Transverse colon (tissue), 4 donors: Measurements from ENCODE around the gene ALPK3. TPM values are rescaled to one million over a fixed set of nuclear protein-coding genes. Genes with fewer than 3 reads are reported as not detected.

Experiments used
- DNase-seq: peaks from one replicate; pipeline ENCODE4 v3.0.0-alpha.2; 2019
- H3K27ac ChIP-seq, 4 donors: fragments of 200-600 bp; sonication (generic); 2 replicates each; pipeline ENCODE4 v1.5.1; 2016 to 2018; ENCODE audit warnings: inconsistent platforms in 4 of 4
- H3K27me3 ChIP-seq: fragments of 200-600 bp; sonication (generic); 2 replicates; pipeline ENCODE4 v1.5.1; 2017; ENCODE audit warnings: inconsistent platforms
- H3K36me3 ChIP-seq, 4 donors: fragments of 200-600 bp; sonication (generic); 2 replicates each; pipeline ENCODE4 v1.5.1; 2017 to 2019; ENCODE audit warnings: inconsistent platforms in 4 of 4
- H3K4me1 ChIP-seq, 4 donors: fragments of 200-600 bp; sonication (generic); 2 replicates each; pipeline ENCODE4 v1.5.1; 2017 to 2020; ENCODE audit warnings: inconsistent platforms in 4 of 4
- H3K4me3 ChIP-seq, 4 donors: fragments of 200-600 bp; sonication (generic); 1 replicate in 1 of 4; 2 replicates in 3 of 4; pipeline versions ENCODE4 v1.5.1 to v1.6.1; 2017 to 2019; ENCODE audit warnings: inconsistent platforms in 4 of 4
- H3K9me3 ChIP-seq, 2 donors: fragments of 200-600 bp; sonication (generic); 2 replicates each; pipeline ENCODE4 v1.5.1; 2017 to 2019; ENCODE audit warnings: inconsistent platforms in 2 of 2
- EP300 ChIP-seq: sonication (generic); formaldehyde crosslinking; IDR thresholded peaks from one replicate; pipeline ENCODE4 v1.6.1; 2017; ENCODE audit warnings: antibody characterized with exemption, low read depth
- POLR2A ChIP-seq: fragments of 450-650 bp; IDR thresholded peaks from one replicate; pipeline ENCODE4 v1.6.1; 2016; ENCODE audit warnings: antibody characterized with exemption, mild to moderate bottlenecking, moderate library complexity
- POLR2AphosphoS5 ChIP-seq, 3 donors: sonication (generic); formaldehyde crosslinking; IDR thresholded peaks; one replicate each; pipeline ENCODE4 v1.6.1; 2016; ENCODE audit warnings: antibody characterized with exemption in 3 of 3
- WGBS, 2 donors: methylation state at CpG; one replicate each; pipeline ENCODE4 v1.1.5; 2018; ENCODE audit warnings: low coverage in 1 of 2; 5-methylcytosine and 5-hydroxymethylcytosine counted together
- in situ Hi-C, 4 donors: fragments of 200-750 bp; cut with MboI; loops; one replicate each; pipeline versions ENCODE4 v1.15.0 to v1.15.1; 2017; ENCODE audit warnings: low sequenced_read_pairs in 3 of 4, low pct_ligation_motif_present in 1 of 4, low pct_unique_long_range_greater_than_20kb in 1 of 4
- intact Hi-C: fragments of 100-400 bp; cut with DNase I; formaldehyde crosslinking; loops from one replicate; pipeline ENCODE4 v1.15.1; 2023; ENCODE audit warnings: low total_unique reads
- total RNA-seq, 4 donors: library from RNA; depleted of rRNA; stranded (reverse); fragments of >200 nt; gene quantifications; one replicate each; pipeline ENCODE4 v1.1.0, GENCODE V29; 2016
- TF ChIP-seq, protein P1 (sequence below), 5 experiments: fragments of 200-600 bp in 3 of 5; fragments of 450-650 bp in 2 of 5; sonication (generic) in 3 of 5; IDR thresholded peaks; 1 replicate in 2 of 5; 2 replicates in 3 of 5; pipeline ENCODE4 v1.5.1; 2016 to 2017; ENCODE audit warnings: antibody characterized with exemption in 5 of 5, inconsistent platforms in 3 of 5, mild to moderate bottlenecking in 2 of 5, moderate library complexity in 1 of 5

ALPK3 gene
- total RNA-seq, 4 donors from 2014 or later: 1.1 to 4.6 (median 2.8) TPM

DNA sequence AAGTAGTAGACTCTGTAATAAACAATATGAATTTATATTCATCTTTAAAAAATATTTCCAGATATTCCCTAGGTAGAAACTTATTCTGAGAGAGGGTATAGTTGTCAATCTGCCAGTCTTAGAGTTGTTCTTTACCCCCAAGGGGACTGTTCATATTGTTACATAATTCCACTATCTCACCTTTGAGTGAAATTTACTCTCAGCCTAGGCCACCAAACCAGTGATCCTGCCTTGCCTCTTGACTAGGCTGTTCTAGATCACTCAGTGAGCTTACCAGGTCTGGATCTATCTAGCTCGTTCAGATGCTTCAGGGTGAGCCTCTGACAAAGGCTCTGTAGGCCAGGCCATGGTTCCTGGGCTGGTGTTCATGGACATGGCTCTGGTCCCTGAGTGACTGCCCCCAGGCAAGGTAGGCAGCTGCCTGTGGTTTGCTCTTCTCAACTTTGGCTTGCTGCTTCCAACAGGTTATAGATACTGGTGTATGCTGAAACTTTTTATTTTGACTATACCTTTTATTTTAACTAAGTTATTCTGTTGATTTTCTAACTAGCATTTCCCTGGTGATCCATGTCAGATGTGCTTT is 41.2 kb upstream of the ALPK3 start:
- in situ Hi-C loops (no loop called here), intact Hi-C loops (no loop called here)
- 86 to 100% methylated on average over 1 of the region's 1 CpG for WGBS, 2 donors
- no peak overlapping the region for H3K27ac ChIP-seq
- peaks cover 0 to 18% (median 3%) of the 10 kb centered on the region in 4 donors for H3K4me1 ChIP-seq
- H3K9me3 ChIP-seq: no peaks in the 10 kb centered on the region
- no peaks in the 10 kb centered on the region for H3K27me3 ChIP-seq
- TF ChIP-seq POLR2A (no peak), EP300 (no peak), POLR2AphosphoS5 (IDR thresholded peaks at IDR 0.05) (no peak)
- TF ChIP-seq, protein P1, sequence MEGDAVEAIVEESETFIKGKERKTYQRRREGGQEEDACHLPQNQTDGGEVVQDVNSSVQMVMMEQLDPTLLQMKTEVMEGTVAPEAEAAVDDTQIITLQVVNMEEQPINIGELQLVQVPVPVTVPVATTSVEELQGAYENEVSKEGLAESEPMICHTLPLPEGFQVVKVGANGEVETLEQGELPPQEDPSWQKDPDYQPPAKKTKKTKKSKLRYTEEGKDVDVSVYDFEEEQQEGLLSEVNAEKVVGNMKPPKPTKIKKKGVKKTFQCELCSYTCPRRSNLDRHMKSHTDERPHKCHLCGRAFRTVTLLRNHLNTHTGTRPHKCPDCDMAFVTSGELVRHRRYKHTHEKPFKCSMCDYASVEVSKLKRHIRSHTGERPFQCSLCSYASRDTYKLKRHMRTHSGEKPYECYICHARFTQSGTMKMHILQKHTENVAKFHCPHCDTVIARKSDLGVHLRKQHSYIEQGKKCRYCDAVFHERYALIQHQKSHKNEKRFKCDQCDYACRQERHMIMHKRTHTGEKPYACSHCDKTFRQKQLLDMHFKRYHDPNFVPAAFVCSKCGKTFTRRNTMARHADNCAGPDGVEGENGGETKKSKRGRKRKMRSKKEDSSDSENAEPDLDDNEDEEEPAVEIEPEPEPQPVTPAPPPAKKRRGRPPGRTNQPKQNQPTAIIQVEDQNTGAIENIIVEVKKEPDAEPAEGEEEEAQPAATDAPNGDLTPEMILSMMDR (IDR thresholded peaks at IDR 0.05): no peak
- no peak overlapping the region for H3K4me3 ChIP-seq
- H3K36me3 ChIP-seq: peaks cover 0 to 7% (median 4%) of the 10 kb centered on the region in 4 donors
- no peak for DNase-seq

GRCh38 chr15:84778194-84778593 is 39.0 kb upstream of the ALPK3 start:
- 77 to 89% methylated on average over 12 to 13 of the region's 13 CpGs for WGBS, 2 donors
- peaks cover 0 to 21% (median 7%) of the 10 kb centered on the region in 4 donors for H3K36me3 ChIP-seq
- H3K9me3 ChIP-seq: no peaks in the 10 kb centered on the region
- peaks cover 0 to 7% (median 0%) of the 10 kb centered on the region in 4 donors for H3K4me1 ChIP-seq
- DNase-seq: no peak
- in situ Hi-C loops (no loop called here), intact Hi-C loops (no loop called here)
- H3K27me3 ChIP-seq: no peaks in the 10 kb centered on the region
- TF ChIP-seq POLR2A: no peak
- no peak for TF ChIP-seq POLR2AphosphoS5 (IDR thresholded peaks at IDR 0.05)
- TF ChIP-seq, protein P1 (IDR thresholded peaks at IDR 0.05): no peak
- TF ChIP-seq EP300: no peak
- H3K27ac ChIP-seq: no peak overlapping the region
- no peak overlapping the region for H3K4me3 ChIP-seq

GRCh38 chr15:84780492-84780891 is 36.7 kb upstream of the ALPK3 start:
- TF ChIP-seq POLR2AphosphoS5 (IDR thresholded peaks at IDR 0.05): no peak
- TF ChIP-seq, protein P1 (IDR thresholded peaks at IDR 0.05): no peak
- no peak for TF ChIP-seq EP300
- TF ChIP-seq POLR2A: no peak
- no peak overlapping the region for H3K27ac ChIP-seq
- H3K36me3 ChIP-seq: peaks cover 0 to 39% (median 15%) of the 10 kb centered on the region in 4 donors
- intact Hi-C loops: no loop called here
- H3K4me3 ChIP-seq: no peak overlapping the region
- 89% methylated on average over 3 of the region's 3 CpGs for WGBS, 2 donors
- no peak for DNase-seq
- H3K4me1 ChIP-seq: peaks cover 0 to 4% (median 0%) of the 10 kb centered on the region in 4 donors
- in situ Hi-C loops: no loop called here
- H3K9me3 ChIP-seq: no peaks in the 10 kb centered on the region
- H3K27me3 ChIP-seq: no peaks in the 10 kb centered on the region

DNA sequence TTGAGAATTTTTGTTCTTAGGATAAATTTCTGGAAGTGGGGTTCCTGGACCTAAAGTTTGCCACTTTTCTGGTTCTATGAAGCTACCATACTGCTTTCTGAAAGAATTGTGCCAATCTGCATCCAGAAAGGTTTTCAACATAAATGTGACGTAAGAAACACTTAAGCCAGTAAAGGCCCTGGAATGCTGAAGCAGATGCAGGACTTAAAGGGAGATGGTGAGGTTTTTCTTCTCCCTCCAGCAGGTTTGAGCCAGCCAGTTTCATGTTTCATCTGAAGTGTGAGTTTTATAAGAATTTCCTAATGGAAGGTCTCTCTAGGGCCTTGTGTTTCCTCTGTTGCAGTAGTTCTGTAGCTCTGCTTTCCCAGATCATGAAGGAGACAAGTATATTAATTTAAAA is 35.7 kb upstream of the ALPK3 start:
- peaks cover 0 to 8% (median 0%) of the 10 kb centered on the region in 4 donors for H3K4me1 ChIP-seq
- no peaks in the 10 kb centered on the region for H3K9me3 ChIP-seq
- no peaks in the 10 kb centered on the region for H3K27me3 ChIP-seq
- peaks cover 0 to 39% (median 14%) of the 10 kb centered on the region in 4 donors for H3K36me3 ChIP-seq
- no peak for DNase-seq
- no peak overlapping the region for H3K4me3 ChIP-seq
- intact Hi-C loops (no loop called here), in situ Hi-C loops (no loop called here)
- H3K27ac ChIP-seq: no peak overlapping the region
- WGBS, 2 donors: 100% methylated on average over 1 of the region's 1 CpG
- TF ChIP-seq POLR2AphosphoS5 (IDR thresholded peaks at IDR 0.05) (no peak), POLR2A (no peak), EP300 (no peak)
- TF ChIP-seq, protein P1 (IDR thresholded peaks at IDR 0.05): no peak
